SKM-1 treated with dmso at 0.1 percent for 144 hours (cell line): Measurements from ENCODE around the gene ATP9B.
"Not testable (repeated sequence)": the region's sequence is repeated elsewhere in the genome, so short reads cannot be mapped to it uniquely, and the experiment has no call there.

ENCODE experiments used
- DNase-seq: peaks from one replicate; lab custom pipeline; 2025; ENCODE audit not compliant: unreplicated experiment; lab: John Stamatoyannopoulos, UW

The ATP9B gene

DNA sequence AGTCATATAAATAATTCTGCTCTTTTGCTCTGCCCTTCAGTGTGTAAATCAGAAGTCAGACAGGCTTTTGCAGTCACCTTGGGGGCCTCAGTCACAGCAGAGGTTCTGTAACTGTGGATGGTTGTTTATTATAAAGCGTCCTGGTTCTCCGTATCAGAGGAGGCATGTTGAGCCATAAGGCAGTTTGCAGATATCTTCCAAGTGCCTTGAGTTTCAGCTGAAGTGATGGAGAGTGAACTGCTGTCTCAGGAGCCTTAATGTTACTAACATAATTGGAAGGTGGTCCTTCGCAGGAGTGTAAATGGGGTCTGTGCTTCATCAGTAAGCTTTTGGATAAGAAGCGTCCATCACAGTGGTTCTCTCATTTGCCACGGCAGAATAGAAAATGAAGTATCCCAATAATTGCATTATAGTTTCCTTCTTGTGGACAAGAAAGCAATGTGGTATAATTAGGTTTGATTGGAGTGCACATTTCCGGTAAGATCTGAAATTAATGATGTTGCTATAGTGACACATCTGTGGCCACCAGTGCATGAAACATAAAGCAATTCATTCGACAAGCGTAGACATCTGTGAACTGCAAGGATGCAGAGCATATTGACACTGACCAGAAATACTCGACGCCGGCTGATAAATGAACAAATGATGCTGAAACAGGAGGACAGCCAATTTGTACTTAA lies 214.1 kb downstream of the ATP9B start:
- DNase-seq = no peak

DNA sequence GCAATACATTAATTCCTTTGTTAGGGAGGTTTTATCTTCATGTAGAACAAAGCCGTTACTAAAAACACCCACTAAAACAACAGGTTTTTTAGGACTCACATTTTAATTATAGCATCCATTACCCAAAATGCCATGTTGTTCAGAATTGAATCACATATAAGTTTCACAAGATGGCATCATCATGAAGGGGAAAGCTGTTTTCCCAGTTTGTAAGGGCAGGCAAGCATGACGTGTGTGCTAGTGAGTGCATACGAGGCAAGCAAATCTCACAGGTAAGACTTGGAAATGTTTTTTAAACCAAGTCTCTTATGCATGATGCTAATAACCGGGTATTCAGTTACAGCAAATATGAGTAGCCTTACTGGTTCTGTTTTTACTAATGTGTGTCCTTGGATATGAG lies 214.7 kb downstream of the ATP9B start:
- no peak for DNase-seq

DNA sequence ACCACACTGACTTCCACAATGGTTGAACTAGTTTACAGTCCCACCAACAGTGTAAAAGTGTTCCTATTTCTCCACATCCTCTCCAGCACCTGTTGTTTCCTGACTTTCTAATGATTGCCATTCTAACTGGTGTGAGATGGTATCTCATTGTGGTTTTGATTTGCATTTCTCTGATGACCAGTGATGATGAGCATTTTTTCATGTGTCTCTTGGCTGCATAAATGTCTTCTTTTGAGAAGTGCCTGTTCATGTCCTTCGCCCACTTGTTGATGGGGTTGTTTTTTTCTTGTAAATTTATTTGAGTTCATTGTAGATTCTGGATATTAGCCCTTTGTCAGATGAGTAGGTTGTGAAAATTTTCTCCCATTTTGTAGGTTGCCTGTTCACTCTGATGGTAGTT lies 216.0 kb downstream of the ATP9B start:
- not testable (repeated sequence) for DNase-seq

- not testable (repeated sequence) for DNase-seq
Measured at GRCh38 chr18:79290409-79290808, 221.2 kb downstream of the ATP9B start.

GRCh38 chr18:79290876-79291275 lies 221.7 kb downstream of the ATP9B start:
- DNase-seq = no peak

DNA sequence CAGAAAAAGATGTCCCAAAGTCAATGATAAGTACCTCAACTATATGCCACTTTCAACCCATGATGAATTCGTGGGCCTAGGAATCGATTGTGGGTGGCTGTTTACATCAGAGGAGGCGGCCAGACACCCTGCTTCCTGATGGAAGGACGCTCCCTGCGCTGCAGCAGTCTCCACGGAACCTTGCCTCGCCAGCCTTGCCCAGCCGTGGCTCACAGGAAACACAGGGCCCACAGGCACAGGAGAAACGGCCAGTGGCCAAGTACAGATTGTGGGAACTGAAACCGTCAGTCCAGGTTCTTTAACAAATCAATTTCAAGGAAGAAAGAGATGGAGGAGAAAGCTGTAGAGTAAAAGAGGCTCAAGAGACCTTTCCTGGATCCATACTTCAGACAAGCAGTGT lies 225.0 kb downstream of the ATP9B start:
- DNase-seq = no peak

- no peak for DNase-seq
Measured at GRCh38 chr18:79299272-79299671, 230.1 kb downstream of the ATP9B start.

DNA sequence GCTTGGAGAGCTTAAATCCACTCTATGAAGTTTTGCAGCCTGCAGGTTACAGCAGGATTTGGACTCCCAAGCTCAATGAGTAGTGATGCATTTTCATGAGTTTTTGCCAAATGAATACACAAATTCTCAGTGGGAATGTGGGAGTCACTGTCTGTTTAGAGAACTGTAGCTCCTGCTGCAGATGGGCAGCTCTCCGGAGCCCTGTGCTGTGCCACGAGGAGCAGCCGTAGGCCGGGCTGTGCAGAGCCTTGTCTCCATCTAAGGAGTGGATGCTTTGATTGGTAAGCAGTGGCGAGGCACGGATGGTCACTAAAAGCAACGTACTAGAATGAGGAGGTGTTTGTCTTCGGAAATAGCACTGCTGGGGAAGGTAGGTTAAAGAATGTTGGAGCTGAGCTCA lies 230.5 kb downstream of the ATP9B start:
- no peak for DNase-seq

DNA sequence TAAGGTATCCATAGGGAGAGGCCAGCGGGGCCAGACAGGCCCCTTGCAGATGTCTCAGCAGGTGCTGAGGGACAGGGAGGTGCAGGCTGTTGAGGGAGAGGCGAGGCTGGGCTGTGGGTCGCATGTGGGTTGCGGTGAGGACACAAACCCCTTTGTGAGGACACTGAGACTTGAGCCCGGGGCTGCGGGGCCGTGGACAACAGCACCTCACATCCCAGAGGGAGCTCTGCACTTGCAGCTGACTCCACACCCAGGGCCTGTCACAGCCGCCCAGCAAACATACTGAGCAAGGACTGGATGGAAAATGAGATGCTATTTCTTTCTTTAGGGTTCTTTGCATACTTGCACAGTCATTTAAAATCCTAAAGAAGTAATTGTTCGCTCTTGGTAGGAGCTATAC lies 231.2 kb downstream of the ATP9B start:
- DNase-seq = no peak

- DNase-seq = no peak
Measured at GRCh38 chr18:79302120-79302519, 232.9 kb downstream of the ATP9B start.

DNA sequence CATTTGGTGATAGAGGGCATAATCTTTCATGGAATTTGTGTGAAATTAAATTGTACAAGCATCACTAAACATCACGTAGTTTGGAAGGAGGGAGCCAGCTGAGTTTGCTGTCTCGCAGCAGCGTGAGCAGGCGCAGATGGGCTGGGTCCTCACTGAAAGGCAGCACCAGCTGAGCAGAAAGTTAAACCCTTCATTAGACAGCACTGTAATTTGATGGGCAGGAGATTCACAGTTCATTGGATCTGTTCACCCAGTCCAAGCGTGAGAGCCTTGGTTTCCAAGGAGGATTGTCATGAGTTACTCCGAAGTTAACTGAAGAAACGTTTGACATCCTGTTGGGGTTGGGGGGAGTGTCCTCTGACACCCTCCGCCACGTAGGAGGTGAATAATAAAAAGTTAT lies 236.7 kb downstream of the ATP9B start:
- no peak for DNase-seq

DNA sequence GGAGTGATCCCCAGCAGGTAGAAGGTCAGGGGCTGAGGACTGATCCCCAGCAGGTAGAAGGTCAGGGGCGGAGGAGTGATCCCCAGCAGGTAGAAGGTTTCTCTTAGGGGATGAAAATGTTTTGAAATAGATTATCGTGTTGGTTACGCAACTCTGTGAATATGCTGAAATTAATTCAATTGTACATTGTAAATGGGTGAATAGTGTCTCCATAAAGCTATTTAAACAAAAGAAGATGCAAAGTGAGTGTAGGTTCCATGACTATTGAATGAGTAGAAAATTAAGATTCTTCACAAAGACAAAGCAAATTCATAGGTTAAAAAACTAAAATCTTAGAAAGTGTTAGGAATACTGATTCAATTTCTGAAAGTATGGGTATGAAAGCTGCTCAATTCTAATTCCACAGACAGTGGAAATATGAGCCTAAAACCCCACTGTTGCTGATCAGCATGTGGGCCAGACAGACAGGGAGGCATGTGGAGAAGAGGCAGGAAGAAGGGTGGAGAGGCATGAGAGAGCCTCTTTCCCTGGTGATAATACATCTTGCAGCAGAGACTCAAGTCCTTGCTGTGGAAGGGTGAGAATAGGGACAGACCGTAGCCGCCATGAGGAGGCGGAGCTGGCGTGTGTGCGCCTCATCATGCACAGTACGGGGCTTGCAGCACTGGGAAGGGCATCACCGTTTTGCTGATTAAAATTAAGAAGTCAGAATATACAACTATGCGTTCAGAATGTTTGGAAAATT lies 240.6 kb downstream of the ATP9B start:
- no peak for DNase-seq

DNA sequence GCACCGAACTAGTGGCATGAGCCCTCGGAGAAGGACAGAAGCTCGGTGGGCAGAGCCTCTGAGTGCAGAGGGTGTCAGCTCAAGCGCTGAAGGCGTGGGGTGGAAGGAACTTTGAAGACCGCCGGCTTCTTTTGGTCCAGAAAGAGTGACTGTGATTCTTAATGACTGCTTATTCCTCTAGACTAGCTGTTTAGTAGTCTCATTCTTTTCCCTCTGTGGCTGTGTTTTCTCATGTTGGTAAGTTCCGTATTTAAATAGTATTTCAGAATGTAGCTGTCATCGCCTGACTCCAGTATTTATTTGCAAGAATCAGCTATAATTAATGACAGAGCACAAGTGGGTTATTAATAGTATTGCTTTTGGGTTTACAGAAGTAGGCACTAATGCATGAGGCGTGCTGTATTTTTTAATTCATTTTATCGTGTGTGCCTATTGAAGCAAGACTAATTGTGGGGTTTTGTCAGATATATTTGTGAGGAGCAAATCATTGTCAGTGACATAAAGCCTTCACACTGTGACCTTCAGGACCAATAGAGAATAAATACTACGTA lies 245.7 kb downstream of the ATP9B start:
- no peak for DNase-seq

GRCh38 chr18:79315596-79315995 lies 246.4 kb downstream of the ATP9B start:
- DNase-seq = no peak

DNA sequence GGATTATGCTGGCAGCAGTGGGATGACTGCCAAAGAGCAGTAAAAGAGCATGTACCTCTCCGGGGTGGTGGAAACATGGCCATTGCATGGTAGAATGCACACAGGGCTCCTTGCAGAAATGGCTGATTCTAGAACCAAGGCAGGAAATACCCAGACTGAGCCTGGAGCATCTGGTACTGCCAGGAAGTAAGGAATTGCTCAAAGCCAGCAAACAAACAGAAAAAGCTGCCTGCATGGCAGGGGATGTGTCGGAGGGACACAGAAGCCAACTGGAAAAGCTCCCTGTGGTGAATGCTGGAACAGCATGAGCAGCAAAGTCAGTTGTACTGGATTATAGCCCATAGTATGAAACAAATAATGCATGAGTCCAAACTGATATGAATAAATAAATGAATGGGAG lies 248.5 kb downstream of the ATP9B start:
- no peak for DNase-seq

DNA sequence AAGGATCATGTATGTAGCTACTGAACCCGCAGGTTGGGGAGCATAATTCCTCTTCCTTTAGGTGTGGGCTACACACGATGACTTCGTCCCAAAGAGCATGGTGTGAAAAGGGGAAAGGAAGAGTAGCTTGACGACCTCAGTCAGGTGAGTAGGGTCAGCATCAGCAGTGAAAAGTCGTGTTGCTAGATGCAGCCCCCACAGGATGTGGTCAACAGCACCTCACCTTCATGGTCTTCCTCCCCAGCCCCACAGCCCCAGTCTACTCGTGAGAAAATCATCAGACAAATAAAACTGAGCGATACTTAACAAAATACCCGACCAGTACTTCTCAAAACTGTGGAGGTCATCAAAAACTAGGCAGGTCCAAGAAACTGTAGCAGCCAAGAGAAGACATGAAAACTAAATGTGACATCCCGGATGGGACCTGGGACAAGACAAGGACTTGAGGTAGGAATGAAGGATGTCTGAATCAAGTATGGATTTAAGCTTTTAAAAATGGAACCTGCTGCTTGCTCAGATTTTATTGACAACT lies 249.0 kb downstream of the ATP9B start:
- no peak for DNase-seq

DNA sequence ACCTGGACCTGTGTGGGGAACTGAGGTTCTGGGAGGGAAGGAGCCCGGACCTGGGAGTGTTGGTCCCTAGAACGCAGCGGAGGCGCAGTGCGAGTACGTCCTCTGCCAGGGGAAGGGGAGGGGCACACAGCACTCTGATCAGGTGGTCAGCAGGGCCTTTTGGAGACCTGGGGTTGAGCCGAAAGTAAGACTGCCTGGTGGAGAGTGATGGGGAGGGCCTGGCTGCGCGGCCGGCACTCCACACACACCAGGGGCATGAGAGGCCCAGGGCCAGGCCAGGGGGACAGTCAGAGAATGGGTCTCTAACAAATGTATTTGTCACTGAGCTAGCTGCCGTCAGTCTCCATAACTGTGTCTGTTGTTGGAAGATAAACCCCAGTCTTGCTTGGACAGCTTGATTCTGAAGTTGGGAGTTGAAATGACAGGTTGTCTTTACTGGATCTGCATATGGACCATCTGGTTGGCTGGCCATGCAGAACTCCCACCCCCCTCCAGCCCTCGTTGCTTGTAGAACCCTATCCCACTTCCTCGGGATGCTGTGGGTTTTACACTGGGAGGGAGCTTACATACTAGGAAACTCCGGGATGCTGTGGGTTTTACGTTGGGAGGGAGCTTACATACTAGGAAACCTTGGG lies 251.1 kb downstream of the ATP9B start:
- no peak for DNase-seq

GRCh38 chr18:79321625-79322405 lies 252.6 kb downstream of the ATP9B start:
- no peak for DNase-seq

- no peak for DNase-seq
Measured at GRCh38 chr18:79322441-79322840, 253.2 kb downstream of the ATP9B start.

GRCh38 chr18:79323471-79323870 lies 254.3 kb downstream of the ATP9B start:
- no peak for DNase-seq
